Panc1 (cell line): ENCODE results near the gene ZNF512. TPM values are rescaled to one million over a fixed set of nuclear protein-coding genes. Genes with fewer than 3 reads are reported as not detected.

ENCODE experiments used
- ATAC-seq: fragments of 200-7000 bp; cut with Tn5 transposase; 2 replicates; pipeline ENCODE4 v1.9.1; 2020; ENCODE audit warnings: mild to moderate bottlenecking, moderate library complexity
- BruUV-seq: library from RNA; stranded (reverse); fragments of 400-500 nt; replicated peaks from 2 replicates; lab custom pipeline; 2021; lab: Mats Ljungman, UMichigan
- CTCF ChIA-PET: fragments of 300-600 bp; sonication (Branson Sonifier 250); formaldehyde crosslinking; loops from one replicate; lab custom pipeline; 2022; ENCODE audit warnings: antibody characterized with exemption; lab: Charles Lee
- POLR2A ChIA-PET: fragments of 300-600 bp; sonication (Branson Sonifier 250); formaldehyde crosslinking; loops from one replicate; lab custom pipeline; 2022; ENCODE audit warnings: antibody characterized with exemption; lab: Charles Lee
- DNase-seq: peaks from one replicate; pipeline ENCODE4 v3.0.0-alpha.2; 2010; ENCODE audit warnings: low read depth, low spot score
- H3K27ac ChIP-seq: 2 replicates; pipeline ENCODE4 v1.5.1; 2011; ENCODE audit warnings: mild to moderate bottlenecking, low read length, inconsistent platforms
- H3K27me3 ChIP-seq: fragments of 200-500 bp; sonication (Bioruptor generic); 2 replicates; pipeline ENCODE4 v1.6.0; 2014; ENCODE audit warnings: low read length, inconsistent platforms; ENCODE audit not compliant: control insufficient read depth, insufficient read depth
- H3K36me3 ChIP-seq: fragments of 200-500 bp; sonication (Bioruptor generic); 2 replicates; pipeline ENCODE4 v1.5.1; 2014; ENCODE audit warnings: inconsistent platforms, mild to moderate bottlenecking, low read length, moderate library complexity; ENCODE audit not compliant: control insufficient read depth, insufficient read depth
- H3K4me1 ChIP-seq: 2 replicates; pipeline ENCODE4 v1.5.1; 2011; ENCODE audit warnings: inconsistent platforms, mild to moderate bottlenecking, low read length, moderate library complexity; ENCODE audit not compliant: control insufficient read depth, insufficient read depth
- H3K4me3 ChIP-seq, 2 experiments: 2 replicates each; pipeline ENCODE4 v1.5.1; 2011 to 2012; ENCODE audit warnings: low read depth in 2 of 2, low read length in 2 of 2, mild to moderate bottlenecking in 2 of 2, inconsistent platforms in 1 of 2, moderate library complexity in 1 of 2
- H3K9me3 ChIP-seq: fragments of 200-500 bp; sonication (Bioruptor generic); 2 replicates; pipeline ENCODE4 v1.5.1; 2014; ENCODE audit warnings: low read depth, mild to moderate bottlenecking, inconsistent platforms, low read length, moderate library complexity; ENCODE audit not compliant: control insufficient read depth, insufficient read depth
- CTCF ChIP-seq: fragments of 450-650 bp; IDR thresholded peaks from 2 replicates; pipeline ENCODE4 v1.5.1; 2017; ENCODE audit warnings: mild to moderate bottlenecking
- POLR2AphosphoS5 ChIP-seq: IDR thresholded peaks from 2 replicates; pipeline ENCODE4 v1.6.1; 2012; ENCODE audit warnings: mild to moderate bottlenecking, low read depth, low read length, moderate library complexity
- REST ChIP-seq, 2 experiments: IDR thresholded peaks; 2 replicates each; pipeline ENCODE4 v1.6.1; 2011 to 2012; ENCODE audit warnings: low read depth in 2 of 2, control low read depth in 1 of 2, low read length in 1 of 2, mild to moderate bottlenecking in 1 of 2, moderate library complexity in 1 of 2; ENCODE audit not compliant: insufficient read depth in 1 of 2
- SIN3A ChIP-seq: IDR thresholded peaks from 2 replicates; pipeline ENCODE4 v1.6.1; 2012; ENCODE audit warnings: low read depth, mild to moderate bottlenecking, low read length, moderate library complexity, borderline replicate concordance; ENCODE audit not compliant: insufficient read depth
- TCF7L2 ChIP-seq: IDR thresholded peaks from 2 replicates; pipeline ENCODE4 v1.6.1; 2011; ENCODE audit warnings: mild to moderate bottlenecking, low read depth, low read length, inconsistent platforms
- in situ Hi-C: cut with HindIII; loops from 2 replicates; pipeline ENCODE4 v1.10.0; 2016; ENCODE audit warnings: low sequenced_read_pairs, low pct_unique_long_range_greater_than_20kb
- intact Hi-C: fragments of 100-400 bp; cut with micrococcal nuclease; formaldehyde crosslinking; loops from one replicate; pipeline ENCODE4 v1.10.0; 2022; ENCODE audit not compliant: unreplicated experiment
- total RNA-seq: library from RNA; stranded (reverse); gene quantifications from one replicate; pipeline ENCODE4 v1.2.1, GENCODE V29; 2021; ENCODE audit not compliant: unreplicated experiment

The ZNF512 gene
- total RNA-seq, 1 experiment from 2014 or later: 12.8 TPM

DNA sequence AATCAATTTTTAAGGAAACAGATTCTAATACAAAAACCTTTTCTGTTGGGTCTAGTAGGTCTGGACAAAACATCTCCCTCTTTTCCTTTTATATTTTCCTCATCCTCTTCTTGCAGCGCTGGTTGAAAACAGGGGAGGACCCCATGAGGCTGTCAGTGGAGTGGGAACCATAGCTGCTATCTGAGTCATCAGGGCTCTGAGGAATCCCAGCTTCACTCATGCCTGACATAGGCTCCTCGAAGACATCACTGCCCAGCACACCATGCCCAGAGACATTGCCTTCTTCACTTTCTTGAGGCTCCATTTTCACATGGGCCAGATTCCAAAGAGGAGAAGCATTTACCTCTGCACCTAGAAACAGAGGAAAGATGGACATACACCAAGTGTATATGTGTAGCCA lies 70.6 kb downstream of the ZNF512 start:
- no peak overlapping the region for H3K27ac ChIP-seq
- POLR2A ChIA-PET: no interaction called here
- TF ChIP-seq CTCF (no peak), SIN3A (no peak)
- intact Hi-C loops: no loop called here
- CTCF ChIA-PET: no interaction called here
- no peak overlapping the region for H3K4me3 ChIP-seq
- ATAC-seq (no peak; the same call in 1 of the 2 replicates), DNase-seq (no peak)
- H3K4me1 ChIP-seq: no peaks in the 10 kb centered on the region
- no peaks in the 10 kb centered on the region for H3K27me3 ChIP-seq
- BruUV-seq: no TSS peak
- H3K9me3 ChIP-seq: no peaks in the 10 kb centered on the region
- in situ Hi-C loops: no loop called here
- peaks cover 25% of the 10 kb centered on the region for H3K36me3 ChIP-seq

GRCh38 chr2:27655155-27655951 lies 72.5 kb downstream of the ZNF512 start:
- BruUV-seq: no TSS peak
- ChIA-PET CTCF (no interaction called here), POLR2A (no interaction called here)
- H3K27ac ChIP-seq: no peak overlapping the region
- TF ChIP-seq POLR2AphosphoS5 (no peak), TCF7L2 (no peak), CTCF (no peak), SIN3A (no peak), REST (IDR thresholded peaks at IDR 0.05; ENCODE audit: insufficient read depth in 1 of 2, low read depth in 2 of 2, low read length in 1 of 2) (no peak)
- H3K9me3 ChIP-seq: no peaks in the 10 kb centered on the region
- H3K4me3 ChIP-seq: no peak overlapping the region
- 0 out of 2 replicates have a peak, but pooled peaks have one; percentile 58 for ATAC-seq
- intact Hi-C loops (no loop called here), in situ Hi-C loops (no loop called here)
- no peaks in the 10 kb centered on the region for H3K4me1 ChIP-seq
- H3K27me3 ChIP-seq: no peaks in the 10 kb centered on the region
- peaks cover 23% of the 10 kb centered on the region for H3K36me3 ChIP-seq
- no peak for DNase-seq
